Astrocyte (in vitro differentiated cells and primary cell): ENCODE data around the gene SUN5. TPM values are rescaled to one million over a fixed set of nuclear protein-coding genes. Genes with fewer than 3 reads are reported as not detected.

ENCODE experiments used
- DNase-seq: peaks from one replicate; pipeline ENCODE4 v3.0.0-alpha.2; 2010; ENCODE audit warnings: low read depth
- FAIRE-seq: peaks from 2 replicates; lab custom pipeline; 2011; peaks lifted over from hg19 to GRCh38; lab: Jason Lieb, UNC
- H2AFZ ChIP-seq: 2 replicates; pipeline ENCODE4 v1.6.0; 2012; ENCODE audit warnings: low read depth, low read length, inconsistent platforms
- H3K27ac ChIP-seq: 2 replicates; pipeline ENCODE4 v1.5.1; 2011; ENCODE audit warnings: low read depth, low read length, inconsistent platforms
- H3K27me3 ChIP-seq: 2 replicates; pipeline ENCODE4 v1.6.0; 2011; ENCODE audit warnings: low read length, inconsistent platforms; ENCODE audit not compliant: insufficient read depth
- H3K36me3 ChIP-seq: 2 replicates; pipeline ENCODE4 v1.5.1; 2011; ENCODE audit warnings: low read length, inconsistent platforms; ENCODE audit not compliant: insufficient read depth
- H3K4me1 ChIP-seq: 2 replicates; pipeline ENCODE4 v1.5.1; 2011; ENCODE audit warnings: low read length, inconsistent platforms; ENCODE audit not compliant: insufficient read depth
- H3K4me2 ChIP-seq: 2 replicates; pipeline ENCODE4 v1.6.0; 2012; ENCODE audit warnings: low read length, inconsistent platforms
- H3K4me3 ChIP-seq: 2 replicates; pipeline ENCODE4 v1.5.1; 2011; ENCODE audit warnings: low read depth, mild to moderate bottlenecking, low read length, inconsistent platforms; ENCODE audit not compliant: insufficient read depth
- H3K79me2 ChIP-seq: 2 replicates; pipeline ENCODE4 v1.6.0; 2012; ENCODE audit warnings: mild to moderate bottlenecking, low read length, inconsistent platforms; ENCODE audit not compliant: insufficient read depth
- H3K9ac ChIP-seq: 2 replicates; pipeline ENCODE4 v1.6.0; 2012; ENCODE audit warnings: mild to moderate bottlenecking, low read length, inconsistent platforms
- H3K9me3 ChIP-seq: 2 replicates; pipeline ENCODE4 v1.5.1; 2012; ENCODE audit warnings: low read depth, mild to moderate bottlenecking, low read length, inconsistent platforms; ENCODE audit not compliant: insufficient read depth
- H4K20me1 ChIP-seq: 2 replicates; pipeline ENCODE4 v1.6.0; 2012; ENCODE audit warnings: low read length, inconsistent platforms; ENCODE audit not compliant: insufficient read depth
- H3K27ac Mint-ChIP-seq: one replicate; pipeline ENCODE4 v1.8.0; 2021; ENCODE audit warnings: mild to moderate bottlenecking, mixed read lengths; ENCODE audit not compliant: unreplicated experiment
- H3K27me3 Mint-ChIP-seq: one replicate; pipeline ENCODE4 v1.8.0; 2021; ENCODE audit warnings: low read depth, mixed read lengths; ENCODE audit not compliant: unreplicated experiment
- H3K36me3 Mint-ChIP-seq: one replicate; pipeline ENCODE4 v1.8.0; 2021; ENCODE audit warnings: low read depth, mixed read lengths; ENCODE audit not compliant: unreplicated experiment
- H3K4me1 Mint-ChIP-seq: one replicate; pipeline ENCODE4 v1.8.0; 2021; ENCODE audit warnings: low read depth, mixed read lengths; ENCODE audit not compliant: unreplicated experiment
- H3K4me3 Mint-ChIP-seq: one replicate; pipeline ENCODE4 v1.8.0; 2021; ENCODE audit warnings: mild to moderate bottlenecking, moderate library complexity, mixed read lengths; ENCODE audit not compliant: unreplicated experiment
- H3K9me3 Mint-ChIP-seq: one replicate; pipeline ENCODE4 v1.8.0; 2021; ENCODE audit warnings: mild to moderate bottlenecking, mixed read lengths; ENCODE audit not compliant: unreplicated experiment
- EZH2 ChIP-seq: IDR thresholded peaks from 2 replicates; pipeline ENCODE4 v1.6.1; 2012; ENCODE audit warnings: mild to moderate bottlenecking, low read length, inconsistent platforms; ENCODE audit not compliant: insufficient read depth
- total RNA-seq: library from RNA; stranded (reverse); gene quantifications from 2 replicates; pipeline ENCODE4 v1.2.1, GENCODE V29; 2021
- TF ChIP-seq, protein P1 (sequence below): IDR thresholded peaks from 2 replicates; pipeline ENCODE4 v1.5.1; 2011; ENCODE audit warnings: low read depth, mild to moderate bottlenecking, inconsistent platforms, low read length, moderate library complexity; ENCODE audit not compliant: insufficient read depth

Gene SUN5
- total RNA-seq, 1 donor from 2014 or later, result not detected

DNA sequence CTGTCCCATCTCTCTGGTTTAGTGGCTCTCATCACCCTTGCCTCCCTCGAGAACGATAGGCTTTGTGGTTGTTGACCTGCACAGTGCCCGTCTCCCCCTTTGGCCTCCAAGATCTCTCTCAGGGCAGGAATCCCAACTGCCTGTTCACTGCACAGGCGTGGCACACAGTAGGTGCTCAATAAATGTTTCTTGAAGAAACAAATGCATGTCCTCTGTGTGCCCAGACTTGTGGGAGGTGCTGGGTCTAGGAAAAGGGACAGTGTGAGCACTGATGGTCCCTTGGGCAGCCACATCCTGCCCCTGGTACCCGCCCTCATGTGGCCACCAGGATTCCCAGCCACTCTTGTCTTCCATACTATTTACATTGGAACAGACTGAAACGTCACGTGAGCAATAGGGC, 24.6 kb upstream of the SUN5 start:
- Mint-ChIP-seq H3K36me3 (no peaks in the 10 kb centered on the region), H3K27me3 (peaks cover 20% of the 10 kb centered on the region), H3K9me3 (peaks cover 3% of the 10 kb centered on the region), H3K27ac (no peak overlapping the region), H3K4me1 (no peaks in the 10 kb centered on the region), H3K4me3 (no peak overlapping the region)
- TF ChIP-seq EZH2, result no peak
- TF ChIP-seq, protein P1, sequence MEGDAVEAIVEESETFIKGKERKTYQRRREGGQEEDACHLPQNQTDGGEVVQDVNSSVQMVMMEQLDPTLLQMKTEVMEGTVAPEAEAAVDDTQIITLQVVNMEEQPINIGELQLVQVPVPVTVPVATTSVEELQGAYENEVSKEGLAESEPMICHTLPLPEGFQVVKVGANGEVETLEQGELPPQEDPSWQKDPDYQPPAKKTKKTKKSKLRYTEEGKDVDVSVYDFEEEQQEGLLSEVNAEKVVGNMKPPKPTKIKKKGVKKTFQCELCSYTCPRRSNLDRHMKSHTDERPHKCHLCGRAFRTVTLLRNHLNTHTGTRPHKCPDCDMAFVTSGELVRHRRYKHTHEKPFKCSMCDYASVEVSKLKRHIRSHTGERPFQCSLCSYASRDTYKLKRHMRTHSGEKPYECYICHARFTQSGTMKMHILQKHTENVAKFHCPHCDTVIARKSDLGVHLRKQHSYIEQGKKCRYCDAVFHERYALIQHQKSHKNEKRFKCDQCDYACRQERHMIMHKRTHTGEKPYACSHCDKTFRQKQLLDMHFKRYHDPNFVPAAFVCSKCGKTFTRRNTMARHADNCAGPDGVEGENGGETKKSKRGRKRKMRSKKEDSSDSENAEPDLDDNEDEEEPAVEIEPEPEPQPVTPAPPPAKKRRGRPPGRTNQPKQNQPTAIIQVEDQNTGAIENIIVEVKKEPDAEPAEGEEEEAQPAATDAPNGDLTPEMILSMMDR, result no peak
- Histone ChIP-seq H3K4me2 (no peak overlapping the region), H3K9me3 (no peaks in the 10 kb centered on the region), H4K20me1 (no peaks in the 10 kb centered on the region), H2AFZ (no peak overlapping the region), H3K79me2 (no peaks in the 10 kb centered on the region), H3K36me3 (no peaks in the 10 kb centered on the region), H3K4me1 (no peaks in the 10 kb centered on the region), H3K4me3 (no peak overlapping the region), H3K27me3 (peaks cover 4% of the 10 kb centered on the region), H3K27ac (no peak overlapping the region), H3K9ac (no peak overlapping the region)
- FAIRE-seq (no peak), DNase-seq (no peak)

DNA sequence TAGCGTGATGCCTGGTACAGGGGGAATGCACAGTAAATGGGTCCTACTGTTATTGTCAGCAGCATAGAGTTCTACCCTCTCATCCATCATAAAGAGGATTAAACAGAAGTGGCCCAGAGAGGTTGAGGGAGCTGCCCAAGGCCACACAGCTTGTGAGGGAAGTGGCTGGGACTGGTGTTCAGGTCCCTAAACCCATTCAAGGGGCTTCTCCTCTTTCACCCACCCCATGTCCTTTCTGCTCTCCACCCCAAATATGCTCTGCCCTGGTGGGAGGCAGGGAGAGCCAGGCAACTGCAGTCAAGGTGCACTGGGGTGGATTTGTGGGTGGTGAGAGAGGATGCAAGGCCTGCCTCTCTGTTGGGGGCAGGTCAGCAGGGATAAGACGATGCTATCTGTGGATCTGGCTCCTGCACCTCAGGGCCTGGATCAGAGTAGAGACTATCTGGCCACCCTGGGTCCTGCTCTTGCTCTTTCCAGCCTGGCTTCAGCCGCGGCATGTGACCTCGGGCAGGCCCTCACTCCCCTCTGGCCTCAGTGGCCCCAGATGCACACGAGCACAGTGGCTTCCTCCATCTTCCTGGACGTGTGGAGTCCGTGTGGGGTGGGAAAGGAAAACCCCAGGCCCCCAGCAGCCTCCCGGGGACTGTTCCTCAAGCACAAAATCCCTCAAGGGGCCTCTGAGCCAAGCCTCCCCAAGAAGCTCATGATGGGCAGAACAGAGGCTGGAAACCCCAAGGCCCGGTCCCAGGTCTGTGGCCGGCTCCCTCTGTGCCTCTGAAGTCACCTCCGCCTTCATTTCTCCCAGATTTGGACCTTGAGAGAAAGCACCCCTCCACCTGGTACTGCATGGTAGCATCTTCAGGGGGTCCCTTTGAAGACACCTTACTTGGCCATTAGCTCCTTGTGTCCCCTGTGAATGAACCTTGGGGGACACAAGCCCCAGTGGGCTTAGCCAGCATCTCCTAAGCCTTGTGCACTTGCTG, 23.8 kb upstream of the SUN5 start:
- no peak for FAIRE-seq
- H3K4me2 ChIP-seq, result no peak overlapping the region
- peaks cover under 1% of the 10 kb centered on the region for H3K9me3 Mint-ChIP-seq

More for the DNA sequence above, 23.8 kb upstream of the SUN5 start:
- TF ChIP-seq, protein P1, result no peak
- TF ChIP-seq EZH2, result no peak
- DNase-seq, result no peak
- Histone ChIP-seq H3K4me1 (no peaks in the 10 kb centered on the region), H3K9me3 (no peaks in the 10 kb centered on the region), H3K27ac (no peak overlapping the region), H3K36me3 (no peaks in the 10 kb centered on the region), H3K27me3 (peaks cover 4% of the 10 kb centered on the region), H3K79me2 (no peaks in the 10 kb centered on the region), H3K4me3 (no peak overlapping the region), H3K9ac (no peak overlapping the region), H4K20me1 (no peaks in the 10 kb centered on the region), H2AFZ (no peak overlapping the region)
- H3K27ac Mint-ChIP-seq, result no peak overlapping the region
- H3K4me1 Mint-ChIP-seq, result no peaks in the 10 kb centered on the region
- H3K27me3 Mint-ChIP-seq, result peaks cover 16% of the 10 kb centered on the region
- H3K36me3 Mint-ChIP-seq, result no peaks in the 10 kb centered on the region
- no peak overlapping the region for H3K4me3 Mint-ChIP-seq
